NCI-H2196 (cell line): ENCODE measurements around the gene AIRE.
"Not testable (repeated sequence)": the region's sequence is repeated elsewhere in the genome, so short reads cannot be mapped to it uniquely, and the experiment has no call there.

Experiments used
- DNase-seq: peaks from one replicate; lab custom pipeline; 2025; ENCODE audit not compliant: unreplicated experiment; lab: John Stamatoyannopoulos, UW

The AIRE gene

DNA sequence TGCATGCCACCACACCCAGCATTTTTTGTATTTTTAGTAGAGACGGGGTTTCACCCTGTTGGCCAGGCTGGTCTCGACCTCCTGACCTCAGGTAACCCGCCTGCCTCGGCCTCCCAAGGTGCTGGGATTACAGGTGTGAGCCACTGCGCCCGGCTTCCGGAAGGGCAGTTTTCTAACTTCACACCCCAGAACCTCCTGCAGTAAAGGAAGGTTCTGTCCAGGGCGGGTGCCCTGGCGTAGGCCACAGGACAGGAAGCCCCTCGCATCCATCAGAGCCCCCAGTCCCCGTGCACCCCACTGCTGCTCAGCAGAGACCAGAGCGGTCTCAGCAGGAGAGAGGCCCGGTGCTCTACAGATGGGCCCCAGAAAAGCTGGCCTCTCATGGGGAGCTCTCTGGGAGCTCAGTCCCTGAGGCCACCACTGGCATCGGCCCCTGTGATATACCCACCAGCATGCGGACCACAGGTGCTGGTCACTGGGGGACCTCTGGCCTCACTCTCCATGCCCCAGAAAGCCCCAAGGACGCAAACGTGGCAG lies 19.9 kb upstream of the AIRE start:
- no peak for DNase-seq

- no peak for DNase-seq
These were observed 18.0 kb upstream of the AIRE start for GRCh38 chr21:44267655-44268142.

DNA sequence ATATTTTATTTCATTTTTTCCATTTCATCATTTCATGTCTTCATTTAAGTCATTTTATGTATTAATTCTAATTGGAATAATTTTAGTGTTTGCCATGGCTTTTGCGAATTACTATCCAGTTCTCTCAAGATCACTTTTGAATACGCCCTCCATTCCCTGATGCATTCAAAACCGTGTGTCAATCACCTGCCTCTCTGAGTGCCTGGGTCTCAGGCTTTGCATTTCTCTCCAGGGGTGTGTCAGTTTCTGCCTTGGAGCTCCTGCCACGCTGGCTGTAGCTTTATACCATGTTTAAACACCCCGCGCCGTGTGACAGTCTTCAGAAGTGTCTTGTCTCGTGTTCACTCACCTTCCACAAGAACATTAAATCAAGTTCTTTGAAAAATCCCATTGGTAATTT lies 16.6 kb upstream of the AIRE start:
- DNase-seq: no peak

- no peak for DNase-seq
These were observed 14.0 kb upstream of the AIRE start for GRCh38 chr21:44271558-44272283.

DNA sequence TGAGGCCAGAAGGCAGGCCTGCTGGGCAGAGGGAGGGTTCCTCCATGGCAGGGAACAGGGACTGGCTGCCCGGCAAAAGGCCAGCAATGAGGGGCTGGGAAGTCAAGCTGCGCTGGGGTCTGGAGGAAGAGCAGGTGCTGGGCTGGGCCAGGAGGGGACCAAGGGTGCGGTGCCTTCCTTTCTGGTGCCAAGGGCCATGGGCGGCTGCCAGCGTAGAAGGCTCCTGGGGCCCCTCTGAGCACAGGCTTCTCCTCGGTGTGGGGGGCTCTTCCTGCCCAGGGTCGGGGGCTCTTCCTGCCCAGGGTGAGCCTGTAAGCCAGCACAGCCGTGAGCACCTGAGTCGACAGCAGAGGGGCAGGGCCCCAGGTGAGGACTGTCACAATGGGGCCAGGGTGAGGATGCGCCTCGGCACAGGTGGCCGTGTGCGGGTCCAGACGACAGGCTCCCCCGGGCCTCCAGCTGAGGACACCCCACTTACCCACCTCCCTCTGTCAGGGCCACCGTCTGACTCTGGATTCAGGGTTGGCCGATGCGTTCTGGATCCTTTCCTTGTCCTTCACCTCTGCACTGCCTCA lies 13.3 kb upstream of the AIRE start:
- no peak for DNase-seq

DNA sequence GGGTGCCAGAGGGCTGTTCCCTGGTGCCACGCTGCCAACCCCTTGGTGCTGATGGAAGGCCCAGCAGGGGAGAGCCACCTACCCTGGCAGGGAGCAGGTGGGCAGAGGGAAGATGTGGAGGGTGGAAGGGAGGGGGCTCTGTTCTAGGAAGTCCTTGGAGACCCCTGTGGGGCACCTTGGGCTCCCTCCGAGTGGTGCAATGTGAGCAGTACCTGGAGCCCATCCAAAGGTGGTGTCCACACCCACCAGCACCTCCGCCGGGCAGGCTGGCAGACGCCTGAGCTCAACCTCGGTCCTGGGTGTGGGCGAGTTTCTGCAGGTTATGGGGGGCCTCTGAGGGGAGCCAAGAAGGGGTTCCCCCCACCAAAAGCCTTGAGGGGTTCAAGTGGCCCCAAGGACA lies 12.6 kb upstream of the AIRE start:
- no peak for DNase-seq

GRCh38 chr21:44275041-44275440 lies 10.6 kb upstream of the AIRE start:
- no peak for DNase-seq

DNA sequence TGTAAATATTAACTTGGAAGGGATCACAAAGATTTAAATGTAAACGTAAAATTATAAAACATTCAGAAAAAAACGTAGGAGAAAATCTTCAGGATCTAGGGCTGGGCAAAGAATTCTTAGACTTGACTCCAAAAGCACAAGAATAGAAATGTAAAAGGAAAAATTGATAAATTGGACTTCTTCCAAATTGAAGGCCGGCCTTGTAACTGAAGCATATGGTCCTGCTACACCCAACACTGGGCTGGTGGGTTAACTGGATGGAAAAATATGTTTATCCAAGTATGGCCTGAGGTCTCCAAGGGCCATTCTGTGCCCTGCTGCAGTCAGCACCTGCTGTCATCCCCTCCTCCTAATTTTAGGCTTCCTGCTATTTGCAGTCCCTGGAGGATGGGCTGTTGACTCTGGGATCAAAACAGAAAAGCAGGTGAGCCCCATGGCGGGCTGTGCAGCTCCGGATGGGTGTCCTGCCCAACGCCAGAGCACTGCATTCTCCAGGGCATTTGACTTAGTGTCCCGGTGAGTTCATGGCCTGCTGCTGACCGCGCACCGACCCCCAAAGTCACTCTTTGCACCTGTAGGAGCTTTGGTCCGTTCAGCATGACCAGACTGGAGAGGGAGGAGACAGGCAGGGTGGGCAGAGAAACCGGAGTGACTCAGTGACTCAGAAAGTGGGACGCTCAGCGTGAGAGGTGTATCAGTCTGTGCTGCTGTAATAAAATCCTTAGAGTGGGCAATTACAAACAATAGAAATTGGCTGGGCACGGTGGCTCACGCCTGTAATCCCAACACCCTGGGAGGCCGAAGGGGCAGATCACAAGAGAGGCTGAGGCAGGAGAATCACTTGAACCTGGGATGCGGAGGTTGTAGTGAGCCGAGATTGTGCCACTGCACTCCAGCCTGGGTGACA lies 6.1 kb upstream of the AIRE start:
- DNase-seq: no peak

DNA sequence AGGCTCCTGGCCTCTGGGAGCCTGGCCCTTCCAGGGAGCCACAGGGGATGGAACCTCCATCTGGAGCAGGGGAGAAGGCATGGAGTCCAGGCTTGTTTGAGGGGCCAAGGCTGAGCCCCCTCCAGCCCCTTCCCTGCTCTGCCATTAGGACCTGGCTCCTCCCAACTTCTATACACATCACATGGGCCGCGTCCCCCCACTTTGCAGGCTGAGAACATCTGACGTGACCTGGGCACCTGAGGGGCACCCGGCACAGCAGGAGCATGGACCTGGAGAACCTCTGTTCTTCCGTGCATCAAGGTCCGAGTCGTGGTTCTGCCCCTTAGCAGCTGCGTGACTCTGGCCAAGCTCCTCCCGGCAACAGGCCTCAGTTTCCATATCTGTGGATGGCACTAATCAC lies 3.9 kb upstream of the AIRE start:
- DNase-seq: no peak

DNA sequence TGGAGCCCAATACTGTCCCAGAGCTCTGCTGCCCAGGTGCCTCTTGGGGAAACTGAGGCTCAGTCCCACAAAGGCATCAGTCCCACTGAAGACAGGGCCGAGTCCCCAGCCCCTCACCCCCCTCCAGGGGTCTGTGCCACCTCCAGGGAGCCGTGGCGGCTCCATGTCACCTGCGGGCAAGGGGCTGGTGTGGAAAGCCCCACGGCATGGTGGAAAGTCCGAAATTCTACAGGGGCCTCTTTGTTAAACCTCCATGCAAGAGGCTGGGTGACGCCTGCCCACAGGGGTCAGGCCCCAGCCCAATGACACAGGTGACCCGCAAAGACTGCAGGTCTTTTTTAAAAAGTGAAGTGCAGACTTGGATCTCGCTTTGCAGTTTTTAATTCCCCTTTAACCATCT lies 3.3 kb upstream of the AIRE start:
- DNase-seq: no peak

DNA sequence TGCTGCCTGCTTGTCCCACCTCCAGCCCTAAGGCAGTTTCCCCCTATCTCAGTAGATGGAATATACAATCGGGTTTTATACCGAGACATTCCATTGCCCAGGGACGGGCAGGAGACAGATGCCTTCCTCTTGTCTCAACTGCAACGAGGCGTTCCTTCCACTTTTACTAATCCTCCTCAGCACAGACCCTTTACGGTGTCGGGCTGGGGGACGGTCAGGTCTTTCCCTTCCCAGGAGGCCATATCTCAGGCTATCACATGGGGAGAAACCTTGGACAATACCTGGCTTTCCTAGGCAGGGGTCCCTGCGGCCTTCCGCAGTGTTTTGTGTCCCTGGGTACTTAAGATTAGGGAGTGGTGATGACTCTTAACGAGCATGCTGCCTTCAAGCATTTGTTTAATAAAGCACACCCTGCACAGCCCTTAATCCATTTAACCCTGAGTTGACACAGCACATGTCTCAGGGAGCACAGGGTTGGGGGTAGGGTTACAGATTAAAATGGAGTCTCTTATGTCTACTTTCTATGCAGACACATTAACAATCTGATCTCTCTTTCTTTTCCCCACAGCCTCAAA lies 2.4 kb upstream of the AIRE start:
- not testable (repeated sequence) for DNase-seq

DNA sequence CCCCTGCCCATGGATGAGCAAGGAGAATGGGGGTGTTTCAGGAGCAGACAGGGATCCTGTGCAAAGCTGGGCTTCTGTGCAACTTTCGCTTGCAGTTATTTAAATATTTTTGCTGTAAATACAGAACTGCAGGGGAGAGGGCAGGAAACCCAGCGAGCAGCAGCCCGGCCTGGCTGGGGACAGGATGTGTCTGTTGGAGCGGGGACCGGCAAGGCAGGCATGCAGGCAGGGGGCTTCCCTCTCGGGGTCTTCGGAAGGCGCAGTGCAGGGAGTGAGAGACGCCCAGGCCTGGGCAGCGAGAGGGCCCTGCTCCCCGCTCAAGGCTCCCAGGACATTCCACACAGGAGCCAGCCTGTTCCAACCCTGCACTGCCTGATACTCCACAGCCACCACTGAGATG lies 1.7 kb upstream of the AIRE start:
- DNase-seq: no peak

DNA sequence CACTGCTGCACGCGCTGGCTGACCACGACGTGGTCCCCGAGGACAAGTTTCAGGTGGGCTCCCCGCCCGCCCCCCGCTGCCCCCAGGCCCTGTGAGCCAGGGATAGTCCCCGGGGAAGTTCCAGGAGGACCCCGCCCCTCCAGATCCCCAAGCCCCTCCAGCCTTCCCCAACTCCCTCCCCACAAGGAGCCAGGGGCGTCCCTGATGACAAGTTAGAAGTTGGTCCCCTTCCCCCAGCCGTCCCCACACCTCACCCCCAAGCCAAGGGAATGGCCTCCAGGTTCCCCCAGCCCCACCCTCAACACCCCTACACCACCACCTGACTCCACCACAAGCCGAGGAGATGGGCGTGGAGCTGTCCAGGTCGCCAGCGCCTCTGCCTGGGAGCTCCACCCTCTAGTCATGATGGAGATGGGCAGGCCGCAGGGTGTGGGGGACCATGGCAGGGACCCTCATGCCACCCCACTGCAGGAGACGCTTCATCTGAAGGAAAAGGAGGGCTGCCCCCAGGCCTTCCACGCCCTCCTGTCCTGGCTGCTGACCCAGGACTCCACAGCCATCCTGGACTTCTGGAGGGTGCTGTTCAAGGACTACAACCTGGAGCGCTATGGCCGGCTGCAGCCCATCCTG lies 525 bp downstream of the AIRE start:
- no peak for DNase-seq

DNA sequence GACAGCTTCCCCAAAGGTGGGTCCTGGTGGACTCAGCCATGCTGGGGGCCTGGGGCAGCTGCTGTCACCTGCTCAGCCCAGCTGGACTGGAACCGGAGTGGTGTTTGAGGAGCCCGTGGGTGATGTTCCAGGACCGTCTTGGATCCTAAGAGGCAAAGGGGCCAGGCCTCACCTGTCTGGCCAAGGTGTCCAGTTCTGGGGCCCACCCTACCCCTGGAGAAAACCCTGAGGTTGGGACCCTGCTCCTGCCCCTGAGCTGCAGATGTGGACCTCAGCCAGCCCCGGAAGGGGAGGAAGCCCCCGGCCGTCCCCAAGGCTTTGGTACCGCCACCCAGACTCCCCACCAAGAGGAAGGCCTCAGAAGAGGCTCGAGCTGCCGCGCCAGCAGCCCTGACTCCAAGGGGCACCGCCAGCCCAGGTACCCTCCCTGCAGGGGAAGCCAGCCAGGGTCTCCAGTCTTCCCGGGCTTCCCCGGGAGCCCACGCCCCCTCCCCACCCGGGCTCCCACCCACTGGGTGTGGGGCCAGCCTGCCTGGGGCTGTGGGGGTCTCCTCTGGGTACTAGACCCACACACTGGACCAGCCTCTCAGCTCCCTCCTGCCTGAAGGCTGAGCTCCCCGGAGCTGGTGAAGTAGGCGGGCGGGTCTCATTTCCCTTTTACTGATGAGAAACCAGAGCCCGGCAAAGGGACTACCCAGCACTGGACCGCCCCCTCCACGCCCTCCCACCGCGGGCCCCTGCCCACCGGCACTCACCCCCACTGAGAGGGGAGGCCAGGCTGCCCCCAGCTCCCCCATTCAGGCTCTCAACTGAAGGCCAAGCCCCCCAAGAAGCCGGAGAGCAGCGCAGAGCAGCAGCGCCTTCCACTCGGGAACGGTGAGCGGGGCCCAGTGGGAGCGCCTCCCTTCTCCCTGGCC lies 1.3 kb downstream of the AIRE start:
- DNase-seq: no peak

GRCh38 chr21:44288251-44289110 lies 2.8 kb downstream of the AIRE start:
- no peak for DNase-seq

GRCh38 chr21:44289381-44290010 lies 3.8 kb downstream of the AIRE start:
- no peak for DNase-seq

DNA sequence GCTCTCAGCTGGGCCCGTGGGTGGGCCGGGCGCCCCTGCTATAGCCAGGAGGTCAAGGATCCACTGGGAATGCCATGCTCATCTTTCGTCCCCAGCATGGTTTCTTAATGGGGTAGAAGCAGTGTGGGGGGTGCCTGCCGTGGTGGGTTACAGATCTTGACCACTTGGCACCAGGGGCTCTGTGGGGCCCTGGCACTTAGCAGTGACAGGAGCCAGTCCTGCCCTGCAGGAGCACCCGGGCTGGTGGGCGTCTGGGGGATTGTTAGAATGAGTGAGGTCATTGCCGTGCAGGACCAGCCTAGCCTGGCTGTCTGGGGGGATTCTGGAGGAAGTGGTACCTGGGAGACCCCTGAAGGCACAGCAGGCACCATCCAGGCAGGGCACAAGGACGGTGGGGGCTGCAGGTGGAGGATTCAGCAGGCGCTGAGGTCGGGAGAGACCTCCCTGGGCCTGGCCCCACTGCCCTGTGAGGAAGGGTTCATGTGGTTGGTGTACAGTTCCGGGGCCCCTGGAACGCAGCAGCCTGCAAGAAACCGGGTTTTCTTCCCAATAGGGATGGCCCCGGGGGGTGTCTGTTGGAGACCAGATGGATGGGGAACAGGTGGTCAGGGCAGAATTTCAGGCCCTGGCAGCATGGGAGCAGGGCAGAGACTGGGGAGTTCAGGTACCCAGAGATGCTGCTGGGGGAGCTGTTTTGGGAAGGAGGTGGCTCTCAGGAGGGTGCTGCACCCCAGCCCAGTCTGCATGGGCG lies 4.8 kb downstream of the AIRE start:
- no peak for DNase-seq
